ENCODE data around the gene SLC7A8.
A peak's percentile ranks its signal among the peaks of the same experiment; 100 is the strongest.

SLC7A8 gene

DNA sequence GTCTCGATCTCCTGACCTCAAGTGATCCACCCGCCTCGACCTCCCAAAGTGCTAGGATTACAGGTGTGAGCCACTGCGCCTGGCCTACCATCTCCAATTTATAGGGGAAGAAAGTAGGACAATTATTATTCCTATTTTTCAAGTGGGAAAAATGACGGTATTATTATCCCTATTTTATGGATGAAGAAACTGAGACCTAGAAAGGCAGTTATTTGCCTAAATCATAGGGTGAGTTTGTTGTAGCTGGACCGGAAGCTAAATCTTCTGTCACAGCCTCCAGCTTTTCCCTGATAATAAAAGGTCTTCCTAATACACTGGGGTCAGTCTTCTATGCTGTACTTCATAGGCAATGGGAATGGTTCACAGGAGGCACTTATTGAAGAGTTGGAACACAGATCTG lies 13.8 kb downstream of the SLC7A8 start:
- Histone ChIP-seq H3K27ac (ENCODE audit: extremely low read depth, low read depth, low read length) (no peak overlapping the region), H3K4me3 (ENCODE audit: low read depth, low read length) (no peak overlapping the region), H3K36me3 (ENCODE audit: control insufficient read depth in 2 of 2, insufficient read depth in 1 of 2, low read length in 2 of 2) (peaks cover 0 to 9% of the 10 kb centered on the region in 2 experiments; a peak in 1 of 3 replicates), H3K9me3 (ENCODE audit: control insufficient read depth, insufficient read depth, low read depth, low read length) (no peaks in the 10 kb centered on the region), H3K4me1 (ENCODE audit: control insufficient read depth, insufficient read depth, low read length) (peaks cover 20% of the 10 kb centered on the region)
- ChIA-PET CTCF (interaction anchor here (0.7 to 2.7 kb wide), 4 partner anchors 8 to 48 kb away, joined by 4 to 18 read pairs (median 10); no protein-coding TSS in a partner anchor), POLR2A (no interaction called here)
- TF ChIP-seq ZBTB7A (tag by site-specific recombination; IDR thresholded peaks at IDR 0.05; ENCODE audit: low read depth) (no peak), ZNF239 (tag by site-specific recombination; IDR thresholded peaks at IDR 0.05) (no peak), ZNF518A (tag by site-specific recombination; conservative IDR thresholded peaks at IDR 0.05; ENCODE audit: low read depth) (no peak), PATZ1 (tag by site-specific recombination; IDR thresholded peaks at IDR 0.05) (no peak), ZXDB (tag by site-specific recombination; IDR thresholded peaks at IDR 0.05) (no peak), SP3 (tag by site-specific recombination; IDR thresholded peaks at IDR 0.05) (no peak), ZNF391 (tag by site-specific recombination; IDR thresholded peaks at IDR 0.05; ENCODE audit: borderline replicate concordance, low read depth) (no peak), SCRT1 (tag by site-specific recombination; IDR thresholded peaks at IDR 0.05; ENCODE audit: borderline replicate concordance) (no peak), ZNF221 (tag by site-specific recombination; IDR thresholded peaks at IDR 0.05; ENCODE audit: borderline replicate concordance) (no peak), ZBTB1 (tag by site-specific recombination; IDR thresholded peaks at IDR 0.05) (no peak), GLIS1 (tag by site-specific recombination; IDR thresholded peaks at IDR 0.05) (no peak), ZNF324 (tag by site-specific recombination; IDR thresholded peaks at IDR 0.05) (no peak), ZNF837 (tag by site-specific recombination; IDR thresholded peaks at IDR 0.05) (no peak), ZFP3 (tag by site-specific recombination; IDR thresholded peaks at IDR 0.05; ENCODE audit: low read depth) (no peak), SP2 (tag by site-specific recombination; IDR thresholded peaks at IDR 0.05) (no peak), ZNF514 (tag by site-specific recombination; IDR thresholded peaks at IDR 0.05) (no peak), OSR2 (tag by site-specific recombination; IDR thresholded peaks at IDR 0.05) (no peak)

DNA sequence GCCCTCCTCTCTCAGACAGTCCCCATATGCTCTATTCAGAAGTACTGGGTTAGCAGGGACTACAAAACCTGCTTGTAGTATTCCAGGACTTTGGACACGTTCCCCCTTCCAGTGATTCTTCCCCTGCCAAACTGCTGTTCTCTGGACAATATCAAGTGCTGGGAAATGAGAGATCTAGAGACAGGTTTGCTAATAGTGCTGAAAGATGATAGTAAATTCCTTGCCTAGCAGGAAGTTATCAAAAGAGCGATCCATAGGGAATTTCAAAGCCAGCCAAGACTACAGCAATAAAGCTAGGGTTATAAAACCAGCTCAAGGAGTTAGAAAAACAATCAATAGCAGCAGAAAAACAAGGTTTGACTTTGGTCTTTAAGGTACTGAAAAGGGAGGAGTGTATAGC lies 15.2 kb downstream of the SLC7A8 start:
- ChIA-PET CTCF (interaction anchor here (1.1 to 2.7 kb wide), 3 partner anchors 14 to 47 kb away, joined by 4 to 18 read pairs (median 12); no protein-coding TSS in a partner anchor), POLR2A (no interaction called here)
- H3K27ac ChIP-seq (ENCODE audit: extremely low read depth, low read depth, low read length) = peak overlapping the region; percentile 0; the same call in 1 of the 2 replicates
- peak; percentile 87 for TF ChIP-seq PRDM6 (tag by site-specific recombination; IDR thresholded peaks at IDR 0.05)
- no peak for TF ChIP-seq GFI1B (tag by site-specific recombination; IDR thresholded peaks at IDR 0.05)
- TF ChIP-seq FEZF1 (tag by site-specific recombination; IDR thresholded peaks at IDR 0.05) = peak; percentile 69
- TF ChIP-seq TRIM28 (IDR thresholded peaks at IDR 0.05; ENCODE audit: borderline replicate concordance, low read length) = peak; percentile 50; the same call in 1 of the 2 replicates
- TF ChIP-seq ZNF843 (tag by site-specific recombination; IDR thresholded peaks at IDR 0.05) = 0 out of 2 replicates have a peak, but pooled peaks have one; percentile 17
- no peak for TF ChIP-seq ZNF561 (tag by site-specific recombination; IDR thresholded peaks at IDR 0.05; ENCODE audit: borderline replicate concordance)
- no peak for TF ChIP-seq TCF7L2 (IDR thresholded peaks at IDR 0.05; ENCODE audit: borderline replicate concordance, low read depth, low read length)
- 0 out of 2 replicates have a peak, but pooled peaks have one; percentile 31 for TF ChIP-seq OVOL3 (tag by site-specific recombination; IDR thresholded peaks at IDR 0.05)
- TF ChIP-seq PRDM4 (tag by site-specific recombination; IDR thresholded peaks at IDR 0.05) = no peak
- TF ChIP-seq ZXDB (tag by site-specific recombination; IDR thresholded peaks at IDR 0.05) = peak; percentile 41; the same call in 1 of the 2 replicates

More for the DNA sequence above, 15.2 kb downstream of the SLC7A8 start:
- peaks cover 16% of the 10 kb centered on the region for H3K4me1 ChIP-seq (ENCODE audit: control insufficient read depth, insufficient read depth, low read length)
- H3K9me3 ChIP-seq (ENCODE audit: control insufficient read depth, insufficient read depth, low read depth, low read length) = no peaks in the 10 kb centered on the region
- H3K36me3 ChIP-seq (ENCODE audit: control insufficient read depth in 2 of 2, insufficient read depth in 1 of 2, low read length in 2 of 2) = peaks cover 0 to 9% of the 10 kb centered on the region in 2 experiments; a peak in 1 of 3 replicates
- no peak overlapping the region for H3K4me3 ChIP-seq (ENCODE audit: low read depth, low read length)
